K562 (cell line): ENCODE results near the gene OPRL1. TPM values are rescaled to one million over a fixed set of nuclear protein-coding genes. Genes with fewer than 3 reads are reported as not detected.

Source experiments
- ARHGAP35 ChIP-seq: fragments of 450-650 bp; IDR thresholded peaks from 2 replicates; pipeline ENCODE4 v1.6.1; 2018; ENCODE audit not compliant: partially characterized antibody
- ATF1 ChIP-seq, 2 experiments: fragments of 450-650 bp in 1 of 2; IDR thresholded peaks; 2 replicates each; pipeline ENCODE4 v1.6.1; 2016; ENCODE audit warnings: missing compliant biosample characterization in 1 of 2, missing genetic modification characterization in 1 of 2
- CBFA2T3 ChIP-seq: fragments of 450-650 bp; IDR thresholded peaks from 2 replicates; pipeline ENCODE4 v1.6.1; 2017
- CBX8 ChIP-seq: fragments of 200-600 bp; sonication (generic); IDR thresholded peaks from 2 replicates; pipeline ENCODE4 v1.6.1; 2012; ENCODE audit warnings: borderline replicate concordance, mixed run types, low read depth, mild to moderate bottlenecking, moderate library complexity, mixed read lengths, low read length, control low read depth, inconsistent platforms; ENCODE audit not compliant: poor library complexity, severe bottlenecking; ENCODE audit errors: extremely low read depth
- CC2D1A ChIP-seq: fragments of 450-650 bp; IDR thresholded peaks from 2 replicates; pipeline ENCODE4 v1.6.1; 2017; ENCODE audit warnings: mild to moderate bottlenecking
- CXXC5 ChIP-seq: fragments of 250-450 bp; sonication (Bioruptor Pico); IDR thresholded peaks from 2 replicates; pipeline ENCODE4 v1.8.0; 2022; ENCODE audit warnings: inconsistent platforms, mild to moderate bottlenecking, moderate library complexity
- FOXA3 ChIP-seq, 2 experiments: fragments of 450-650 bp in 1 of 2; sonication (generic) in 1 of 2; formaldehyde crosslinking; IDR thresholded peaks in 1 of 2; conservative IDR thresholded peaks in 1 of 2; 2 replicates each; pipeline versions ENCODE4 v1.4.0 to v1.8.0; 2020 to 2022; ENCODE audit warnings: mild to moderate bottlenecking in 2 of 2, missing genetic modification reagents in 1 of 2
- GTF2F1 ChIP-seq: IDR thresholded peaks from 2 replicates; pipeline ENCODE4 v1.6.1; 2011; ENCODE audit warnings: low read depth, low read length, improper control_type of control experiment
- HSF4 ChIP-seq: fragments of 250-450 bp; sonication (Bioruptor Pico); IDR thresholded peaks from 2 replicates; pipeline ENCODE4 v2.1.2; 2022; ENCODE audit warnings: mild to moderate bottlenecking, moderate library complexity, borderline replicate concordance
- KDM1A ChIP-seq, 2 experiments: fragments of 450-650 bp; IDR thresholded peaks; 2 replicates each; pipeline ENCODE4 v1.6.1; 2016; ENCODE audit warnings: mild to moderate bottlenecking in 2 of 2
- KDM2B ChIP-seq: fragments of 250-450 bp; sonication (Bioruptor Pico); IDR thresholded peaks from 2 replicates; pipeline ENCODE4 v1.8.0; 2021; ENCODE audit warnings: mild to moderate bottlenecking, moderate library complexity
- LEF1 ChIP-seq: fragments of 450-650 bp; IDR thresholded peaks from 2 replicates; pipeline ENCODE4 v1.6.1; 2016; ENCODE audit warnings: mild to moderate bottlenecking
- MAX ChIP-seq: sonication (generic); formaldehyde crosslinking; IDR thresholded peaks from 2 replicates; pipeline ENCODE4 v1.9.0; 2022; ENCODE audit warnings: mild to moderate bottlenecking, missing genetic modification reagents
- MAZ ChIP-seq, 2 experiments: fragments of 450-650 bp in 1 of 2; sonication (generic) in 1 of 2; formaldehyde crosslinking; IDR thresholded peaks in 1 of 2; conservative IDR thresholded peaks in 1 of 2; 2 replicates each; pipeline versions ENCODE4 v1.4.0 to v1.5.0; 2020; ENCODE audit warnings: mild to moderate bottlenecking in 1 of 2, missing genetic modification reagents in 1 of 2
- MEF2D ChIP-seq: conservative IDR thresholded peaks from 2 replicates; pipeline ENCODE4 v1.6.1; 2016; ENCODE audit warnings: low read depth, missing genetic modification characterization, missing compliant biosample characterization
- MYC ChIP-seq, 2 experiments: fragments of 250-450 bp in 1 of 2; sonication (Bioruptor Pico) in 1 of 2; IDR thresholded peaks; 2 replicates each; pipeline versions ENCODE4 v1.5.1 to v1.6.1; 2012 to 2021; ENCODE audit warnings: low read depth in 2 of 2, borderline replicate concordance in 1 of 2, improper control_type of control experiment in 1 of 2, low read length in 1 of 2, mild to moderate bottlenecking in 1 of 2, moderate library complexity in 1 of 2
- NFRKB ChIP-seq: fragments of 450-650 bp; IDR thresholded peaks from 2 replicates; pipeline ENCODE4 v1.6.1; 2016; ENCODE audit warnings: low read depth
- RBM22 ChIP-seq: fragments of 200-400 bp; formaldehyde crosslinking; IDR thresholded peaks from 2 replicates; pipeline ENCODE4 v1.6.1; 2018; ENCODE audit warnings: low read length, low read depth; ENCODE audit not compliant: poor library complexity, severe bottlenecking
- SAFB2 ChIP-seq: fragments of 200-400 bp; formaldehyde crosslinking; IDR thresholded peaks from 2 replicates; pipeline ENCODE4 v1.6.1; 2018; ENCODE audit warnings: borderline replicate concordance, low read length, low read depth, moderate library complexity; ENCODE audit not compliant: severe bottlenecking
- THRAP3 ChIP-seq: fragments of 450-650 bp; IDR thresholded peaks from 2 replicates; pipeline ENCODE4 v1.6.1; 2016; ENCODE audit warnings: mild to moderate bottlenecking, inconsistent platforms, borderline replicate concordance
- TSC22D4 ChIP-seq: fragments of 450-650 bp; IDR thresholded peaks from 2 replicates; pipeline ENCODE4 v1.6.1; 2016; ENCODE audit warnings: missing genetic modification characterization, missing biosample characterization, control low read depth
- ZNF668 ChIP-seq: fragments of 250-450 bp; sonication (Bioruptor Pico); IDR thresholded peaks from 2 replicates; pipeline ENCODE4 v1.8.0; 2022; ENCODE audit warnings: mild to moderate bottlenecking, inconsistent platforms
- ZNF707 ChIP-seq: fragments of 250-450 bp; sonication (Bioruptor Pico); conservative IDR thresholded peaks from 2 replicates; pipeline ENCODE4 v1.8.0; 2022; ENCODE audit warnings: inconsistent platforms, mild to moderate bottlenecking, moderate library complexity
- ZNF75A ChIP-seq: fragments of 450-650 bp; formaldehyde crosslinking; IDR thresholded peaks from 2 replicates; pipeline ENCODE4 v1.4.0; 2020; ENCODE audit warnings: mild to moderate bottlenecking
- polyA plus RNA-seq, 8 experiments: library from polyadenylated mRNA; depleted of rRNA in 4 of 8; stranded (reverse) in 5 of 8; unstranded in 3 of 8; fragments of >200 nt; fragmentation: Nextera tagmentation in 2 of 8; fragmentation: Illumina TruSeq in 1 of 8; extraction: Ambion mirVana in 2 of 8; extraction: Trizol in 1 of 8; gene quantifications; 2 replicates each; pipeline versions ENCODE4 v1.2.1 to v1.2.3, GENCODE V29; 2011 to 2014; ENCODE audit warnings: inconsistent platforms in 1 of 8, missing spikeins in 1 of 8
- total RNA-seq, 7 experiments: library from RNA; depleted of rRNA in 6 of 7; stranded (reverse); fragments of >200 nt in 6 of 7; fragmentation: Illumina TruSeq in 2 of 7; extraction: Trizol in 2 of 7; gene quantifications; 2 replicates each; pipeline versions ENCODE4 v1.2.1 to v1.2.3, GENCODE V29; 2011 to 2021; ENCODE audit warnings: low replicate concordance in 1 of 7
- TF ChIP-seq, protein P1 (sequence below): sonication (generic); formaldehyde crosslinking; IDR thresholded peaks from 2 replicates; pipeline ENCODE4 v1.4.0; 2020; ENCODE audit warnings: mild to moderate bottlenecking, missing genetic modification reagents
- TF ChIP-seq, protein P2 (sequence below): fragments of 250-450 bp; sonication (Bioruptor Pico); IDR thresholded peaks from 2 replicates; pipeline ENCODE4 v1.5.0; 2021

The OPRL1 gene
- total and polyA plus RNA-seq, 9 of the 15 experiments (the other 6 are each of a cell fraction or from before 2014, with no cell fraction given), result 0.06 to 0.33 (median 0.11) TPM; not detected in 2

DNA sequence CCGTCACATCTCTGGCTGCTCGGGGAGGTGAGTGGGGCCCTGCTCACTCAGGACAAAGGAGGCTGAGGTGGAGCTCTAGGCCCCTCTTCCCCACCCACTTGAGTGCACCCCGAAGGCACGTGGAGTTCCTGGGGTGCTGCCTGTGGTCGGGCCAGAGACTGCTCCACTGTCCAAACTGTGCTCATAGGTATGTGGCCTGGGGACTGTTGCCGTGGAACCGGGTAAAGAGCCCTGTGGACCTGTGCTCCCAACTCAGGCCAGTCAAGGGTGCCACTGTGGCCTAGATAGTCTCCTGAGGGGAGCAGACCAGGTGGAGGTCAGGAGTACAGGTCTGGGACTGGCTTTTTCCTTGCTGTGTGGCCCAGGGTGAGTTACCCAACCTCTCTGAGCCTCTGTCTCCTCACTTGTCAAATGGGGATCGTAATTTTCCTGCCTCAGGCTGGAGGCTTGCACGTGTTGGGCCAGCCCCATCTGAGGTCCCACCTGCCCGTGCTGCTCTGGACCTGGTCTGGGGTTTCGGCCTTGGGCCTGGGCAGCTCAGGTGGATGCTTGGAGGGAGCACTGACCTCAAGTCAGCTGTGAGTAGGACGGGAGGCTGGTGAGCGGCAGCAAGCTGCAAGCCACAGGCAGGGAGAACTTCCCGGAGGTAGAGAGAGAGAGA is 39.9 kb downstream of the OPRL1 start (continued):
- TF ChIP-seq GTF2F1 (no peak), THRAP3 (no peak), ARHGAP35 (no peak), ZNF707 (CRISPR knock-in tag) (no peak), RBM22 (no peak), CBFA2T3 (no peak), SAFB2 (no peak), LEF1 (no peak), MYC (IDR thresholded peaks at IDR 0.05; ENCODE audit: low read depth, low read length) (peak; percentile 19; the same call in 1 of the 2 replicates), MYC (CRISPR knock-in tag; IDR thresholded peaks at IDR 0.05; ENCODE audit: borderline replicate concordance, low read depth) (no peak), TSC22D4 (tag) (no peak), ZNF668 (CRISPR knock-in tag) (no peak), CBX8 (no peak), ATF1 (CRISPR knock-in tag; IDR thresholded peaks at IDR 0.05) (no peak), ATF1 (tag; IDR thresholded peaks at IDR 0.05) (no peak), FOXA3 (CRISPR knock-in tag; conservative IDR thresholded peaks at IDR 0.05 in 1 of 2, IDR thresholded peaks at IDR 0.05 in 1 of 2) (no peak), NFRKB (no peak), KDM2B (CRISPR knock-in tag) (no peak), MEF2D (no peak), ZNF75A (no peak), KDM1A (IDR thresholded peaks at IDR 0.05) (peak; percentile 25 to 69; a peak in 1 of 4 replicates), HSF4 (CRISPR knock-in tag) (no peak), CC2D1A (no peak), MAX (CRISPR knock-in tag) (peak; percentile 51; the same call in 1 of the 2 replicates), MAZ (CRISPR knock-in tag; conservative IDR thresholded peaks at IDR 0.05 in 1 of 2, IDR thresholded peaks at IDR 0.05 in 1 of 2) (no peak), CXXC5 (CRISPR knock-in tag) (no peak)
- TF ChIP-seq, protein P1, sequence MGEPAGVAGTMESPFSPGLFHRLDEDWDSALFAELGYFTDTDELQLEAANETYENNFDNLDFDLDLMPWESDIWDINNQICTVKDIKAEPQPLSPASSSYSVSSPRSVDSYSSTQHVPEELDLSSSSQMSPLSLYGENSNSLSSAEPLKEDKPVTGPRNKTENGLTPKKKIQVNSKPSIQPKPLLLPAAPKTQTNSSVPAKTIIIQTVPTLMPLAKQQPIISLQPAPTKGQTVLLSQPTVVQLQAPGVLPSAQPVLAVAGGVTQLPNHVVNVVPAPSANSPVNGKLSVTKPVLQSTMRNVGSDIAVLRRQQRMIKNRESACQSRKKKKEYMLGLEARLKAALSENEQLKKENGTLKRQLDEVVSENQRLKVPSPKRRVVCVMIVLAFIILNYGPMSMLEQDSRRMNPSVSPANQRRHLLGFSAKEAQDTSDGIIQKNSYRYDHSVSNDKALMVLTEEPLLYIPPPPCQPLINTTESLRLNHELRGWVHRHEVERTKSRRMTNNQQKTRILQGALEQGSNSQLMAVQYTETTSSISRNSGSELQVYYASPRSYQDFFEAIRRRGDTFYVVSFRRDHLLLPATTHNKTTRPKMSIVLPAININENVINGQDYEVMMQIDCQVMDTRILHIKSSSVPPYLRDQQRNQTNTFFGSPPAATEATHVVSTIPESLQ (CRISPR knock-in tag), result no peak
- TF ChIP-seq, protein P2, sequence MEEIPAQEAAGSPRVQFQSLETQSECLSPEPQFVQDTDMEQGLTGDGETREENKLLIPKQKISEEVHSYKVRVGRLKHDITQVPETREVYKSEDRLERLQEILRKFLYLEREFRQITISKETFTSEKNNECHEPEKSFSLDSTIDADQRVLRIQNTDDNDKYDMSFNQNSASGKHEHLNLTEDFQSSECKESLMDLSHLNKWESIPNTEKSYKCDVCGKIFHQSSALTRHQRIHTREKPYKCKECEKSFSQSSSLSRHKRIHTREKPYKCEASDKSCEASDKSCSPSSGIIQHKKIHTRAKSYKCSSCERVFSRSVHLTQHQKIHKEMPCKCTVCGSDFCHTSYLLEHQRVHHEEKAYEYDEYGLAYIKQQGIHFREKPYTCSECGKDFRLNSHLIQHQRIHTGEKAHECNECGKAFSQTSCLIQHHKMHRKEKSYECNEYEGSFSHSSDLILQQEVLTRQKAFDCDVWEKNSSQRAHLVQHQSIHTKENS (CRISPR knock-in tag), result no peak
